Fibroblast of skin of left quadriceps (primary cell): ENCODE measurements around the gene KRTAP8-1.

Source experiments
- DNase-seq, 2 experiments: peaks; one replicate each; pipeline ENCODE4 v3.0.0-alpha.2; 2013; ENCODE audit warnings: low read depth in 2 of 2

Gene KRTAP8-1, protein sequence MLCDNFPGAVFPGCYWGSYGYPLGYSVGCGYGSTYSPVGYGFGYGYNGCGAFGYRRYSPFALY

DNA sequence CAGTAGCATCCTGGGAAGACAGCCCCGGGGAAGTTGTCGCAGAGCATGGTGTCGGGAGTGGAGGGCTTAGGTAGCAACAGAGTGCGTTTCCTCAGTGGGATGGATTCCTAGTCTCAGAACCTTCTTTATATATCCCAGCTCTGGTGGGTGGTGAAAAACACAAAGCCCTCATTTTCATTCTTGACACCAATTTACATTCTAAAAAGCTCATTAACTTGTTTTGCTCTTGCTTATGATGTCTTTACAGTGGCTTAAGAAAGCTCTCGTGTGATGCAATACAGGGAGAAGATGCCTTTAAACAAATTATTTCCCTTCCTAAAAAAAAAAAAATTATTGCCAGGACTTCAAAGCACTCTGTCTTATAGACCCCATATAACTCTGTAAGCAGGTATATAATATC, at the start of gene KRTAP8-1:
KRTAP8-1 (minus strand) TSS at position 101 of the 400 bp plus-strand sequence; CDS start at position 47, 54 bp downstream.
- DNase-seq = no peak

DNA sequence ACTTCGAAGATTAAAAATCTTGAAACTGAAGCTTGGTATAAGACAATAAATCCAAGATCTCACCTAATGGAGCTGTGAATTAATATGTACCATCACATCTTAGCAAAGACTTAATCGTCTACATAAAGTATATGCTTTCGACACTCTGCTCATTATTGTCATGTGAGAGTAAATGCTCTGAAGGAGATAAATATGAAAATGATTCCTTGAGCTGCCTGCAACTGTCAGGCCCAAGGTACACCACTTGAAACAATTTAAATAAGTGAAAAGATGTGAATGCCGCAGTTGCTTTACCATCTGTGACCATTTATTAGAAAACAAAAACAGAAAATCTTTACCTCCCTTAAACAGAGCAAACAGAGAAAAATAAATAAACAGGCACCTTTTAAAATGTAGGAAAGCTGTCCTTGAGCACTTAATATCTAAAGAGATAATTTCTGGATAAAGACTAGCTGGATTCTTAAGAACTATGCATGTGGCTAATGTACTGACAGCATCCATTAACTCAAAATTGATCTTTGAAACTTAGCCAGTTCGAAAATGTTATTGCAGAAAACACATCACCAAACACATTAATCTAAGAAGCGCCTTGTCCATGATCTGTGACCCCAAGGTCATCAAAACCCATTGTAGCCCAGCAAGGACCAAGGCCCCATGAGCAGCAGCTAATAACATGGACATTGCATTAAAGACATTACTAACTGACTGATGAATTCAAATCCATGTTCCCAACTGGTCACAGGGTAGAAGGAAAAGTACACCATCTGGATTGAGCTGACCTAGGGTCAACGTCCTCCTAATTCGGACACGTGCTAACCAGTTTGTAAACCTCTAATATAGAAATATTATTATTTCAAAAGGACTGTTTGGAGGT, 34.8 kb upstream of the KRTAP8-1 start:
- DNase-seq = no peak

DNA sequence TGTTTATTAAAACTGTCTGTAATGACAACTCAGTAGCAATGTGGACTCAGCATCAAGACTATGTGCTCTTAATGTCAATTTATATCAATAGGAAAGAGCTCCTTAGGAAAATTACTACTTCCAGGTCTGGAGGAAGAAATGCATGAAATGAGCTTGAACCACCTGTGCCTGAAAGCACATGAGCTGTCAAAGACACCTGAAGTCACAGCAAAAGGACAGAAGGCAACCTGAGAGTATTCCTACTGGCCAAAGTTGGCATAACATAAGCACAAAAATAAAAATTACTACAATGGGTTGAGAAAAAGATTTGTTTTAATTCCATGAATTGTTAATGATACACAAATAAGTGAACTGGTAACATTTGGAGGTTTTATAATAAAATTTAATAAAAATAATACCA, 29.9 kb upstream of the KRTAP8-1 start:
- DNase-seq = no peak

DNA sequence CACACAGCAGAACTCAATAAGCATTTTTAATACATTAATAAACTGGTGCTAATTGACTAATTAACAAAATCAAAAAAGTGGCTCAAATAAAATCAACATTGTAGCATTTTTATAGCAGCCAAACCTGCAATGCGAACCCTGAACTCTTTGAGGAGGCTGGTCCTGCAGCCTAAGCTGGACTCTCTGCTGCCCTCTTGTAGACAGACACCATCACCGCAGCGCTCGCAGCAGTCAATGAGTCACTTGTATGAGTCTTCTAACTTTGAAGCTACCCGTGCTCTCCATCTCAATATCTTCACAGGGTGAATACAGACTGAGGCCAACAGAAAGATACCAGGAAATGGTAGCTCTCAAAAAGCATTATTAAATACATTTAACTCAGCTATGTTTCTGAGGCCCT, 26.2 kb upstream of the KRTAP8-1 start:
- DNase-seq = no peak

DNA sequence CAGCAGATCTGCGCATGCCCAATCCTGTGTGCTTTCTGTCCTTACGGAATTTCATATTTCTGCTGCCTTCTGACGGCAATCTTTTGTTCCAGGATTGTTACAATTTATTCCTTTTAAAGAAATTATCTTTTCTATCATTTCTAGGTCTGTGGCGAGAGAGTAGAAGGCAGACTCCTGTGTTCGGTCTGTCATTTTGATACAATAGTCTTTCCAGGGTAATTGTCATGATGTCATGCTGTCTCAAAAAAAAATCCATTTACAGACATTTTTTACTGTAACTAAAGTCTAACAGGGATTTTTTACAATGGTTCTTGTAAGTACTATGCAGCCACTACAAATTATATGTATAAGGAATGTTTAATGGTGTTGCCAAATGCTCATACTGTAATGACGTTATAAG, 25.5 kb upstream of the KRTAP8-1 start:
- DNase-seq = no peak

DNA sequence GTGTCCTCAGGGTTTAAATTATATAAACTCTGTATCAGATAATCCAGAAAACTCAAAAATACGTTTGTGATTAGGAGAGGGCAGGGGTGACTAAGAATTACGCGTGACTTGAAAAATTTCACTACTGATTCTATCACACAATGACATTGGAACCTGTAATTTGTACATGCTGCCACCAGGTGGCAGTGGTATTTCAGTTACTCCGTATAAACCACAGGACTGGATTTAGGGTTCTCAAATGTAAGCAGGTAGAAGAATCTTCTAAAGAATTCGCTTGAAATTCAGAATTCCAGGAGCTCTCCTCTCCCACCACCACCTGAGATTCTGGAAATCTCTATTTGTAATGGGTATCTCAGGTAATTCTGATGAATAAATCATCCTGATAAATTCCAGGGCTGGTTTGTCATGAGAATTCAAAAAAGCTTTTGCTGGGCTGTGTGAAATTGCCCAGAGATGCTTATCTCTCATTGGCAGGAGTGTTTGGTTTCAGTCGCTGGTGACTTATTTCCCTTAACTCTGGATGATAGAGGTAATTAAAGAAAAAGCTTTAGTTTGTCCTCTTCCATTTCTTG, 18.2 kb upstream of the KRTAP8-1 start:
- DNase-seq = no peak

DNA sequence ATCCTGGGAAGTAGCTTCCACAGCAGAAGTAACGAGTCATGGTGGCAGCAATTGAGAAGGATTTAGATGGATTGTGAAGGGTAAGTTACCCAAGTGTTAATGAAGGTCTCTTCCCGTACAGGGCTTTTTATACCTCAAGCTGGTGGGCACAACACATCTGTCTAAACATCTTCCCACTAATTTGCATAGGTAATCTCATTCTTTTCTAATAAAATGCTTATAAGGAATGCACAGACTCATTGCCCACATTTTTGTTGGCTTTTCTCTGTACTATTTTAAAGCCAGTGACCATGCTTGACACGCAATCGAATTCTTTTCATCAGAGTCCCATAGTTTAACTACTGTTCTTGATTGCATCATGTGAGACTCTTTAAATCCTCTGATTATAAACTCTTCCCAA, 16.6 kb upstream of the KRTAP8-1 start, which contains the start of gene KRTAP7-1:
KRTAP7-1 (minus strand) TSS at position 101 of the 400 bp plus-strand sequence; CDS start at position 40, 61 bp downstream.
- no peak for DNase-seq

DNA sequence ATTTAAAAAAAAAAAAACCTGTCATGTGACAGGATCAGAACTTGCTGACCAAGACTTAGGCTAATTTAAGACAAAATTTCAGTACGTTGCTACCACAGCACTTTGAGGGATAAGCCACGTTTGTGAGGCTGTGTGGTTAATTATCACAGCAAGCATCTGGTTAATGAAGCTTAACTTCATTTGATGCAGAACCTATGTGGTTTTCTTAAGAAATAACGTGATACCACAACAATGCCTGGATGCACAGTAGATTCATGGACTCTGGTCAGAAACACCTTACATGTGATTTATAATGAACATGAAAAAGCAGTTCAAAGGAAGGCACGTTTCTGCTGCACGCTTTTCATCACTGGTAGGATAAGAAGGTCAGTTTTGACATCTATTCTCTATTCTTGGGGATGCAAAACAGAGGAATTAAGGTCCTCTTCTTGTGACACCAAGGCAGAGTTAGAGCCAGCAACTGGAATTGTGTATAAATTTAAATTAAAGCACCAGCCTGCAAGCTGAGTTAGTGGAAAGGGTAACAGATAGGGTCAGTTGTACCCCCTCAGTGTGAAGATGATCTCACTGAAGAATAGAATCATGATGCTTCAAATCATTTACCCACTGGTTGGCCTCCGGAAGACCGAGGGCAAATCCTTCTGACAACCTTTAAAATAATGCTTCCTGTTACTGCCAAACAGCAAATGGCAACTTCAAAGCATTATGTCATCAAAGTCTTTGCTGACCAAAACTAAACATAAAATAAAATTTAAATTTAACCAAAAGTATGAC, 6.0 kb upstream of the KRTAP8-1 start:
- no peak for DNase-seq

DNA sequence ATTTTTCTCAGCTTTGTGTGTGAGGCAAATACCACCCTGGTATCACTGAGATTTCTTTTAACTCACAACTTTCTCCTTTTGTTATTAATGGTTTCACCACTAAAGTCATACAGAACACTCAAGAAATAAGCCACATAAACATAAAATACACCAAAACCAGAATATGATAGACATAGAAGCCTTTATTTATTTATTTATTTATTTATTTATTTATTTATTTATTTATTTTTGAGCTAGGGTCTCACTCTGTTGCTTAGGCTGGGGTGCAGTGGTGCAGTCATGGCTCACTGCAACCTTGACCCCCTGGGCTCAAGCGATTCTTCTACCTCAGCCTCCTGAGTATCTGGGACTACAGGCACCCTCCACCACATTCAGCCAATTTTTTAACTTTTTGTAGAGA, 12.5 kb downstream of the KRTAP8-1 start:
- no peak for DNase-seq

DNA sequence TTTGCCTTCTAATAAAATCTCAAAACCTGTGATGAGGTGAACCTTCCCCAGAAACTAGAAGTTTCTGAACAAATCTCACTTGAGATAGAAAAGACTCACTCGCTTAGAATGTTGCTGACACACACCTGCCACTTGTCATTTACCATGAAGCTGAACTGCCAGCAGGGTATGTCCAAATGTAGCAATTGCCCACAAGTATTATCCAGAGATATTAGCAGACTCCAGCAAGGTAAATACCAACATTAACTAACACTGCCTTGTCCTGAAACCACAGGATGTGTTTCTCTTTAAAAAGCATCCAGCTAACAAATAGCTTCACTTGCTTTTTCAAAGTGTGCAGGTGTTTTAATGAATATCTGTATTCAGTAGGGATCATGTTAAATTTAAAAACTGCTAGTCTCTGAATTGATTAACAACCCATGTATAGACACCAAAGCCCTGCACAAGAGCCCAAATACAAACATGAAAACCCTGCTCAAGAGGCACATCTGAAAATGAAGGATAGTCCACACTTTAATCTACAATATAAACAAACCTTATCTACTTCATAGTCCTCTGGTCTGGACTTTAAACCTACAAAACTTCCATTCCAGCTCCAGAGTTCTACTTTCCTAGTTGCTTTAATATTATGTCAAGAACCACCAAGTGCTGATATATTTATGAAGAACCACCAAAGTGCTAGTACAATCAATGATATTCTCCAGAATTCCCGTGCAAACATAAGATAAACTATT, 19.3 kb downstream of the KRTAP8-1 start:
- DNase-seq = no peak

DNA sequence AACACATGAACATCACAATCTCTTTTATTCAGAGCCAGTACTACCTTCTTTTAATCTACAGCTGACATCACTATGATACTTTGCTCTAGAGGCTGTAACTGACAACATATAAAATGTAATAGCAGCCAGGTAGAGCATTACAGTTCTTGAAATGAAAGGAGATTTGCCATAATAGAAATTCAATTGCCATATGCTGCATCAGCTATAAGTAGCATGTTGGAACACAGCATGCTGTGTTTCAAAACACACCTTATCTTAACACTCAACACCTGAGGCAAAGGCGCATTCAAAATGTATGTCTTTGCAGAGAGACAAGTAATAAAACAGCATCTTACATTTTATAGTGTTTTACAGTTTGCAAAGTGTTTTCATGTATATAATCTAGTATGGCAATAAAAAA, 33.8 kb downstream of the KRTAP8-1 start:
- no peak for DNase-seq

DNA sequence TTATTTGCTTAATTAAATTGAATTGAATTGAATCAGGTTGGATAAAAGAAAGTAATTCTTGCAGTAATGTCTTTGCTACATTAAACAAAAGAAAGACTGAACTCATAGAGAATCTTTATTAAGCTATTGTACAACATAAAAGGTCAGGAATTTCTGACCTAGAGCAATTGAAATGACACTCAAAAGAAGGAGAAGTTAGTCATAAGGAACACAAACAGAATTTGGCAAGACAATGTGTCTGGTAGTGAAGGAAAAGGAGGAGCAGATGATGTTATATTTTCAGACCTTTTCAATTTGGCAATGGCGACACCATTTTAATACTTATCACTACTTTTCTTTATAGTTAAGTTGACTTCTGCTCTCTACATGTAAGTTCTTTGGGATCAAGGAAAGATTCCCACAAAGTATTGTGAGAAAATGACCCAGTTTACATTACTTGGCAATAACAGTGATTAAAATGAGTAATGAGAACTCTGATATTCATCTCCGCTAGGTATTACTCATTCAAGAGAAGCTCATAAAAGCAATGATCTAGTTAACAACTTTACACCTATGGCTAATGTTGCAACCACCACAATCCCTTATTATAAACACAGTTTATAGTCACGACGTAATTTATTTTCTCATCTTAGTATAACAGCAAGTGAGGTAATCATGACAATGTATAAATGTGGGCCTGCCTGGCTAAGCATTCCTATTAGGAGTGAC, 43.2 kb downstream of the KRTAP8-1 start:
- DNase-seq = no peak
